ENCODE results near the gene CES1.
"Not testable (repeated sequence)": the region's sequence is repeated elsewhere in the genome, so short reads cannot be mapped to it uniquely, and the experiment has no call there.

- not testable (repeated sequence) for TF ChIP-seq ZNF565 (CRISPR knock-in tag; conservative IDR thresholded peaks at IDR 0.05; ENCODE audit: low read depth); PPARA (CRISPR knock-in tag; IDR thresholded peaks at IDR 0.05; ENCODE audit: borderline replicate concordance); ZNF70 (CRISPR knock-in tag; IDR thresholded peaks at IDR 0.05); TSHZ2 (CRISPR knock-in tag; IDR thresholded peaks at IDR 0.05)
These were observed 24.6 kb downstream of the CES1 start for GRCh38 chr16:55808286-55808685.

All from SK-N-SH treated with all-trans-retinoic acid at 6 μM for 48 hours (cell line).